Gastrocnemius medialis (tissue), 4 donors: ENCODE results near the gene FMO3.

Source experiments
- CTCF ChIP-seq, 5 experiments: fragments of 450-650 bp in 3 of 5; fragments of 200-600 bp in 2 of 5; sonication (generic) in 2 of 5; IDR thresholded peaks in 4 of 5; conservative IDR thresholded peaks in 1 of 5; 1 replicate in 4 of 5; 2 replicates in 1 of 5; pipeline ENCODE4 v1.5.1; 2016 to 2019; ENCODE audit warnings: antibody characterized with exemption in 5 of 5, mild to moderate bottlenecking in 3 of 5, moderate library complexity in 3 of 5
- POLR2A ChIP-seq, 2 donors: fragments of 450-650 bp; IDR thresholded peaks; one replicate each; pipeline ENCODE4 v1.6.1; 2017; ENCODE audit warnings: antibody characterized with exemption in 2 of 2, mild to moderate bottlenecking in 2 of 2, moderate library complexity in 2 of 2

GRCh38 chr1:171139890-171140289, 49.2 kb downstream of the FMO3 start:
- TF ChIP-seq CTCF (IDR thresholded peaks at IDR 0.05 in 4 of 5, conservative IDR thresholded peaks at IDR 0.05 in 1 of 5) (no peak), POLR2A (IDR thresholded peaks at IDR 0.05) (no peak)
